Gastroesophageal sphincter (tissue), 4 donors: Measurements from ENCODE around the gene TMPRSS4. TPM values are rescaled to one million over a fixed set of nuclear protein-coding genes. Genes with fewer than 3 reads are reported as not detected.

Experiments used
- ATAC-seq: fragments of 150-250 bp; one replicate; pipeline ENCODE4 v1.9.1; 2016; ENCODE audit warnings: mild to moderate bottlenecking, moderate library complexity
- H3K27ac ChIP-seq, 4 donors: fragments of 200-600 bp; sonication (generic) in 3 of 4; 1 replicate in 3 of 4; 2 replicates in 1 of 4; pipeline ENCODE4 v1.5.1; 2016 to 2019
- H3K27me3 ChIP-seq: fragments of 200-600 bp; sonication (generic); one replicate; pipeline ENCODE4 v1.5.1; 2019
- H3K36me3 ChIP-seq, 2 donors: fragments of 200-600 bp; sonication (generic); one replicate each; pipeline ENCODE4 v1.5.1; 2019; ENCODE audit warnings: control low read depth in 1 of 2
- H3K4me1 ChIP-seq, 3 donors: fragments of 200-600 bp; sonication (generic); 1 replicate in 2 of 3; 2 replicates in 1 of 3; pipeline ENCODE4 v1.5.1; 2016 to 2019; ENCODE audit warnings: control low read depth in 2 of 3
- H3K4me3 ChIP-seq, 2 donors: fragments of 200-600 bp; sonication (generic); one replicate each; pipeline ENCODE4 v1.5.1; 2019; ENCODE audit warnings: mild to moderate bottlenecking in 1 of 2, moderate library complexity in 1 of 2
- H3K9me3 ChIP-seq, 3 donors: fragments of 200-600 bp; sonication (generic); one replicate each; pipeline ENCODE4 v1.5.1; 2017 to 2019; ENCODE audit warnings: control low read depth in 2 of 3
- EP300 ChIP-seq: sonication (generic); formaldehyde crosslinking; IDR thresholded peaks from one replicate; pipeline ENCODE4 v1.6.1; 2017; ENCODE audit warnings: antibody characterized with exemption, mild to moderate bottlenecking
- POLR2A ChIP-seq, 2 donors: fragments of 450-650 bp; IDR thresholded peaks; one replicate each; pipeline ENCODE4 v1.6.1; 2017; ENCODE audit warnings: antibody characterized with exemption in 2 of 2, mild to moderate bottlenecking in 2 of 2, moderate library complexity in 1 of 2
- POLR2AphosphoS5 ChIP-seq: sonication (generic); formaldehyde crosslinking; IDR thresholded peaks from one replicate; pipeline ENCODE4 v1.6.1; 2017; ENCODE audit warnings: antibody characterized with exemption
- WGBS, 2 donors: methylation state at CpG; one replicate each; pipeline ENCODE4 v1.1.5; 2018; ENCODE audit warnings: low coverage in 1 of 2; 5-methylcytosine and 5-hydroxymethylcytosine counted together
- total RNA-seq, 4 donors: library from RNA; depleted of rRNA; stranded (reverse); fragments of >200 nt; gene quantifications; one replicate each; pipeline ENCODE4 v1.1.0, GENCODE V29; 2016
- TF ChIP-seq, protein P1 (sequence below), 4 experiments: fragments of 200-600 bp in 2 of 4; fragments of 450-650 bp in 2 of 4; sonication (generic) in 1 of 4; IDR thresholded peaks; one replicate each; pipeline ENCODE4 v1.5.1; 2017 to 2019; ENCODE audit warnings: antibody characterized with exemption in 4 of 4, mild to moderate bottlenecking in 2 of 4, moderate library complexity in 2 of 4

The TMPRSS4 gene
- total RNA-seq, 4 donors from 2014 or later: 0.23 to 11.1 (median 0.78) TPM; not detected in 1

DNA sequence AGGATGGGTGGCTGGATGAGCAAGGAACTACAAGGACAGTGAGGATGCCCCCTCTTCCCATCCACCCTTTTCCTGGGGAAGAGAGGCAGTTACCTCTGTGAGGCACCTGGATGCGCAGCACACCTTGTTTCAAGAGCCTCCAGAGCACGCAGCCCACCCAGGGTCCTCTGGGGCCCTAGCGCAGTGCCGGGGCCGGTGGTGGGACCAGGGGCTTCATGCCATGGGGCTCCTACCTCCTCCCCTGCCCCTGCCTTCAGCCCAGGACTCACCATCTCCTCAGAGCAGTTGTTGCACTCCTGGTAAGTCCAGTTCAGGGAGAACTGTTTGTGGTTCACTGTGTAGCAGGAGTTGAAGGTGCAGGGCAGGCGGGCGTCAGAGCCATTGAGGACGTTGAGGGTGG is 91.4 kb downstream of the TMPRSS4 start:
- Histone ChIP-seq H3K36me3 (peaks cover 0 to 14% of the 10 kb centered on the region in 2 donors), H3K27me3 (peaks cover 24% of the 10 kb centered on the region), H3K27ac (no peak overlapping the region), H3K4me1 (peaks cover 0 to 15% (median 10%) of the 10 kb centered on the region in 3 donors), H3K9me3 (no peaks in the 10 kb centered on the region), H3K4me3 (no peak overlapping the region)
- 90% methylated on average over 4 of the region's 8 CpGs; no CpG with 5 or more reads in 1 of the 2 donors for WGBS, 2 donors
- TF ChIP-seq, protein P1, sequence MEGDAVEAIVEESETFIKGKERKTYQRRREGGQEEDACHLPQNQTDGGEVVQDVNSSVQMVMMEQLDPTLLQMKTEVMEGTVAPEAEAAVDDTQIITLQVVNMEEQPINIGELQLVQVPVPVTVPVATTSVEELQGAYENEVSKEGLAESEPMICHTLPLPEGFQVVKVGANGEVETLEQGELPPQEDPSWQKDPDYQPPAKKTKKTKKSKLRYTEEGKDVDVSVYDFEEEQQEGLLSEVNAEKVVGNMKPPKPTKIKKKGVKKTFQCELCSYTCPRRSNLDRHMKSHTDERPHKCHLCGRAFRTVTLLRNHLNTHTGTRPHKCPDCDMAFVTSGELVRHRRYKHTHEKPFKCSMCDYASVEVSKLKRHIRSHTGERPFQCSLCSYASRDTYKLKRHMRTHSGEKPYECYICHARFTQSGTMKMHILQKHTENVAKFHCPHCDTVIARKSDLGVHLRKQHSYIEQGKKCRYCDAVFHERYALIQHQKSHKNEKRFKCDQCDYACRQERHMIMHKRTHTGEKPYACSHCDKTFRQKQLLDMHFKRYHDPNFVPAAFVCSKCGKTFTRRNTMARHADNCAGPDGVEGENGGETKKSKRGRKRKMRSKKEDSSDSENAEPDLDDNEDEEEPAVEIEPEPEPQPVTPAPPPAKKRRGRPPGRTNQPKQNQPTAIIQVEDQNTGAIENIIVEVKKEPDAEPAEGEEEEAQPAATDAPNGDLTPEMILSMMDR (IDR thresholded peaks at IDR 0.05): no peak
- TF ChIP-seq POLR2AphosphoS5 (no peak), EP300 (no peak), POLR2A (IDR thresholded peaks at IDR 0.05) (no peak)
- ATAC-seq: no peak

DNA sequence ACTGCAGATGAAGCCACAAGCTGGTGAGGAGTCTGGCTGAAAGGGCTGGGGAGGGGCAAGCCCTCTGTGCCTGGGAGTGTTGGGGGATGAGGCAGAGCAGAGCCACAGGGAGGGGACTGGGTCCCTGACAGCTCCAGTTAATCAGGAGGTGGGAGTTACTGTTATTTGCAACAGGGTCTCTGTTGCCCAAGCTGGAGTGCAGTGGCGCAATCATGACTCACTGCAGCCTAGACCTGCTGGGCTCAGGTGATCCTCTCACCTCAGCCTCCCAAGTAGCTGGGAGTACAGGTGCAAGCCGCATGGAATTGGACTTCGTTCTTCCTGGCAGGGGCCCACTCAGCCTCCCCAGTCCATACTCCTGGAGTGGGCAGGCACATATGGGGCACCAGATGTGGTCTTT is 91.9 kb downstream of the TMPRSS4 start:
- H3K9me3 ChIP-seq: no peaks in the 10 kb centered on the region

DNA sequence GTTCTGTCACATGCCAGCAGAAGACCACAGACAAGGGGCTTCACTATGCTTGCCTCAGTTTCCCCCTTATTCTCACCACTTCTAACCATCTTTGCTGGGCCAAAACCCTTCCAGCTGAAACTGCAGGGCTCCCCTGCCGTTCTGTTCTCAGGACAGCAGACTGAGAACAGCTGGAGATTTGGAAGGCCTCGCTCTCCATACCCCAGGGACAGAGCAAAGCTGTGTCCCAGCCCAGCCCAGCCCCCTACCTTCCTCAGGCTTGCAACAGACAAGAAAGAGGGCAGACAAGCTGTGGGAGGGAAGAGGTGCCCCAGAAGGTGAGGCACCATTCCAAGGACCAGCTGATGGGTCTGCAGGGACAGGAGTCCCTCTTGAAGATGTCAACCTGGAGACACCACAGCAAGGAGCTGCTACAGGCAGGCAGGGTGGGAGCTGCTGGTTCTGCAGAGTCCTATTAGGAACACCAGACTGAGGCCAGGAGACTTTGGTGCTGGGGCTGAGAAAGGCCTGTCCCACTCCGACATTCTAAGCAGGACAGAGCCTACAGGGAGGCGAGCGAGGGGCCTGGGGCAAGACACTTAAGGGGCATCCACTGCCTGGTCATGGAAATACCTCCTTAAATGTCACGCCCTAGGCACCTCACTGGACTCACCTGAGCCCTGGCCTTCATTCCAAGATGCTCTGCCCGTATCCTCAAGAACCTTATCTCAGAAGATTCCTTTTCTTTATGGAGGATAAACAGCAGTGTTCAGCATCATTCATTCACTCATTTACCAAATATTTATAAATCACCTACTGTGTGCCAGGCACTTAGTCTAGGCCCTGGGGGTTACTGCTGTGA is 92.6 kb downstream of the TMPRSS4 start:
- Histone ChIP-seq H3K4me1 (peaks cover 0 to 15% (median 10%) of the 10 kb centered on the region in 3 donors), H3K4me3 (no peak overlapping the region), H3K27ac (no peak overlapping the region), H3K27me3 (peaks cover 20% of the 10 kb centered on the region), H3K9me3 (no peaks in the 10 kb centered on the region), H3K36me3 (peaks cover 0 to 14% of the 10 kb centered on the region in 2 donors)
- no peak for ATAC-seq
- TF ChIP-seq EP300 (no peak), POLR2A (IDR thresholded peaks at IDR 0.05) (no peak), POLR2AphosphoS5 (no peak)
- TF ChIP-seq, protein P1 (IDR thresholded peaks at IDR 0.05): no peak
- 88 to 100% methylated on average over 2 to 3 of the region's 7 CpGs for WGBS, 2 donors

More for the DNA sequence above, 91.9 kb downstream of the TMPRSS4 start:
- Histone ChIP-seq H3K36me3 (peaks cover 0 to 14% of the 10 kb centered on the region in 2 donors), H3K4me3 (no peak overlapping the region), H3K27me3 (peaks cover 24% of the 10 kb centered on the region), H3K4me1 (peaks cover 0 to 15% (median 10%) of the 10 kb centered on the region in 3 donors), H3K27ac (no peak overlapping the region)
- no peak for ATAC-seq
- WGBS, 2 donors: no CpG with 5 or more reads among the region's 3 CpGs
- TF ChIP-seq, protein P1 (IDR thresholded peaks at IDR 0.05): no peak
- TF ChIP-seq EP300 (no peak), POLR2AphosphoS5 (no peak), POLR2A (IDR thresholded peaks at IDR 0.05) (no peak)

DNA sequence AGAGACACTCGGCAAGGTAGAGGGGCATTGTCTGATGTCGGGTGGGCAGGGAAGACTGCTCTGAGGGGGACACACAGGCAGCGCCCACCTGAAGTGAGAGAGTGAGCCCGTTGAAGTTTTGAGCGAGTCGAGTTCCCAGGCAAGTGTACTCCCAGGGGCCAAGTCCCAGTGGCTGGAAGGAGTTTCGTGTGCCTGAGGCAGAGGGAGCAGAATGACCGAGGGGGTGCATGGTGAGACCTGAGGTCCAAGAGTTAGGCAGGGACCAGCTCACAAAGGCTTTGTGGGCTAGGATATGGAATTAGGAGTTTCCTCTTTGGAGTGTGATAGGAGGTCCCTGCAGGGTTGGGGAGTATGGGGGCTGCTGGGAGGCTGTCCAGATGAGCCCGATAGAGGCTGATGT is 93.4 kb downstream of the TMPRSS4 start:
- Histone ChIP-seq H3K4me3 (no peak overlapping the region), H3K36me3 (peaks cover 0 to 14% of the 10 kb centered on the region in 2 donors), H3K27me3 (peaks cover 13% of the 10 kb centered on the region), H3K27ac (no peak overlapping the region), H3K9me3 (no peaks in the 10 kb centered on the region), H3K4me1 (peaks cover 0 to 22% (median 11%) of the 10 kb centered on the region in 3 donors)
- 77 to 88% methylated on average over 4 to 9 of the region's 9 CpGs for WGBS, 2 donors
- no peak for ATAC-seq
- TF ChIP-seq EP300: no peak

DNA sequence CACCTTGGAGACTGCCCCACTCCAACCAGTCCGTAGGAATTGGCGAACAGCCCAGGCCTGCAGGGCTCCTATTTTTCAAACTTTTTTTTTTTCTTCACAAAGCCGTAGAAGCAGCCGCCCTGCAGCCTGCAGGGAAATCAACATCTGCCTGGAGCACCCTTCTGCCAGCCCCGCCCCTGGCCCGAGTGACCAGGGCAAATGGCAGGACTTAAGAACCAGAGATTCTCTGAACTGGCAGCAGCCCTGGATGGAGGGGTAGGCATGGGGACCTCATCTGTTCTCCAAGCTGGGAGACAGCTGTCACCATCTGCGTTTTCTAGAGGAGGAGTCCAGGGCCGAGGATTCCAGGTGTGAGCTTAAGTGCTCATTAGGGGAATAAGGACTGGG is 94.0 kb downstream of the TMPRSS4 start:
- TF ChIP-seq, protein P1 (IDR thresholded peaks at IDR 0.05): no peak
- no peak for TF ChIP-seq EP300
- TF ChIP-seq POLR2AphosphoS5: no peak
- TF ChIP-seq POLR2A (IDR thresholded peaks at IDR 0.05): no peak
- 47 to 48% methylated on average over 2 to 4 of the region's 8 CpGs for WGBS, 2 donors
- Histone ChIP-seq H3K4me1 (peaks cover 0 to 28% (median 15%) of the 10 kb centered on the region in 3 donors), H3K27ac (no peak overlapping the region), H3K27me3 (peaks cover 13% of the 10 kb centered on the region), H3K36me3 (peaks cover 0 to 14% of the 10 kb centered on the region in 2 donors), H3K4me3 (no peak overlapping the region), H3K9me3 (no peaks in the 10 kb centered on the region)
- ATAC-seq: no peak

Other genes starting within 250 kb of the TMPRSS4 start
- 10 to 100 TPM; 28.6 to 76.7 (median 74.4) TPM for gene FXYD6, start 200.4 kb upstream of the TMPRSS4 start, total RNA-seq
- under 1 TPM in 3 of 4 donors, not detected in 1; 0.13 to 0.67 (median 0.31) TPM for gene TMPRSS13, start 147.7 kb upstream of the TMPRSS4 start, total RNA-seq
- 10 to 100 TPM; 16.7 to 37.3 (median 24.3) TPM for gene IL10RA, start 90.7 kb upstream of the TMPRSS4 start, total RNA-seq
- gene SMIM35, start 9.9 kb downstream of the TMPRSS4 start, total RNA-seq: under 1 TPM in 1 of 4 donors, not detected in 3; 0.13 TPM
- 1 to 10 TPM; 2.7 to 5.8 (median 3.8) TPM for gene SCN4B, start 75.7 kb downstream of the TMPRSS4 start, total RNA-seq
- gene SCN2B, start 99.6 kb downstream of the TMPRSS4 start, total RNA-seq: 1 to 10 TPM in 1 of 4 donors, under 1 TPM in 3; 0.25 to 1.0 (median 0.49) TPM
- 1 to 10 TPM in 3 of 4 donors, under 1 TPM in 1; 0.58 to 5.7 (median 2.4) TPM for gene JAML, start 147.9 kb downstream of the TMPRSS4 start, total RNA-seq
- gene MPZL3, start 175.3 kb downstream of the TMPRSS4 start, total RNA-seq: 1 to 10 TPM in 1 of 4 donors, under 1 TPM in 3; 0.54 to 3.8 (median 0.65) TPM
- gene MPZL2, start 187.2 kb downstream of the TMPRSS4 start, total RNA-seq: 10 to 100 TPM in 3 of 4 donors, 1 to 10 TPM in 1; 8.7 to 57.0 (median 12.1) TPM
- gene CD3E, start 227.7 kb downstream of the TMPRSS4 start, total RNA-seq: 1 to 10 TPM in 1 of 4 donors, under 1 TPM in 2, not detected in 1; 0.77 to 2.8 (median 0.78) TPM